IPS DF 6.9 (cell line): ENCODE data around the gene MT1H.
"Not testable (repeated sequence)": the region's sequence is repeated elsewhere in the genome, so short reads cannot be mapped to it uniquely, and the experiment has no call there.

Source experiments
- DNase-seq: peaks from one replicate; pipeline ENCODE4 v3.0.0-alpha.2; 2013; ENCODE audit warnings: low read depth, low spot score
- H3K27ac ChIP-seq: one replicate; pipeline ENCODE4 v1.5.1; 2013; ENCODE audit warnings: low read length, control low read depth
- H3K27me3 ChIP-seq: 2 replicates; pipeline ENCODE4 v1.6.1; 2013; ENCODE audit warnings: mild to moderate bottlenecking, low read length; ENCODE audit not compliant: control insufficient read depth, insufficient read depth
- H3K36me3 ChIP-seq: 2 replicates; pipeline ENCODE4 v1.6.1; 2013; ENCODE audit warnings: low read length; ENCODE audit not compliant: control insufficient read depth, insufficient read depth
- H3K4me1 ChIP-seq: 2 replicates; pipeline ENCODE4 v1.6.1; 2013; ENCODE audit warnings: low read length; ENCODE audit not compliant: control insufficient read depth, insufficient read depth
- H3K4me3 ChIP-seq: 2 replicates; pipeline ENCODE4 v1.5.1; 2013; ENCODE audit warnings: mild to moderate bottlenecking, low read length
- H3K9me3 ChIP-seq: 2 replicates; pipeline ENCODE4 v1.6.1; 2013; ENCODE audit warnings: low read length, inconsistent platforms; ENCODE audit not compliant: control insufficient read depth, insufficient read depth
- WGBS: extraction: QIAGEN DNeasy Blood & Tissue Kit; methylation state at CpG from one replicate; pipeline ENCODE4 v1.1.7; 2013; ENCODE audit warnings: mixed read lengths, missing lambda C conversion rate; ENCODE audit not compliant: insufficient read length, insufficient coverage; 5-methylcytosine and 5-hydroxymethylcytosine counted together

MT1H gene

DNA sequence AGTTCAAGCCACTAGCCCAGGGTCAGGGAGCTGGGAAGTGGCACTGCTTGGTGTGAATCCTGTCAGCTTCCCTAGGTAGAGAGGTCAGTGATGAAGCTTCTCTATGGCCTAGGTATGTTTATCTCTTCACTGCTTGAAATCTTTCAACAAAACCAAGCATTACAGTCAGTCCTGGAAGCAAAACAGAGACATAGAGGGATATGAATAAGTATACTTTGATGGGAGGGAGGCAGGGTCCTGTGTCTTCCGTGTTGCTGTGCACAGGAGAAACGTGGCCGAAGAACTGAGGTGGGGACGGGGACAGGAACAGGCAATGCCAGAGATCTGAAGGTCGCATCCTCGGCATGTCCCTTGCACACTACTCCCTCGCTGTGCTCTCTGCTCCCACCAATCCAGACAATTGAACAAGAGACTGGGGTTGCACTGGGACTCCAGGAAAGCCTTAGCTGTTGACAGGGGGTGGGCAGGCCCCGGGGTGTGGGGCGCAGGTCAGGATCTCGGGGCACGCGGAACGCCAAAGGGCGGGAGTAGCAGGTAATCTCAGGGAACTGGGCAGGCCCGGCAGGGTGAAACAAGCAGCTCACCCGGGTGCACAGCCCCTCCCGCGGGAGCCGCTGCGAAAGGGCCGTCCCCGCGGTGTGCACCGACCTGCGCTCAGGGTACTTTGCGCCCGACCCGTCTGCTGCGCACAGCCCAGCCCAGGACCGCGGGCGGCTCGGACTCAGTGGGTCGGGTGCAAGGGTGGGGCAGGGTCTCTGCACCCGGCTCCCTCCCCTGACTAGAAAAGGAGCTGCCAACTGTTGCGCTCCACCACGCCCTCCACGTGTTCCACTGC, at the start of gene MT1H:
MT1H (plus strand) TSS at position 810 of the 835 bp plus-strand sequence. CDS start 71 bp downstream, outside the sequence.
- Histone ChIP-seq H3K9me3 (no peaks in the 10 kb centered on the region), H3K4me3 (peak within 1 kb of the TSS; percentile 5; the same call in 1 of the 2 replicates)
- no peak for DNase-seq

DNA sequence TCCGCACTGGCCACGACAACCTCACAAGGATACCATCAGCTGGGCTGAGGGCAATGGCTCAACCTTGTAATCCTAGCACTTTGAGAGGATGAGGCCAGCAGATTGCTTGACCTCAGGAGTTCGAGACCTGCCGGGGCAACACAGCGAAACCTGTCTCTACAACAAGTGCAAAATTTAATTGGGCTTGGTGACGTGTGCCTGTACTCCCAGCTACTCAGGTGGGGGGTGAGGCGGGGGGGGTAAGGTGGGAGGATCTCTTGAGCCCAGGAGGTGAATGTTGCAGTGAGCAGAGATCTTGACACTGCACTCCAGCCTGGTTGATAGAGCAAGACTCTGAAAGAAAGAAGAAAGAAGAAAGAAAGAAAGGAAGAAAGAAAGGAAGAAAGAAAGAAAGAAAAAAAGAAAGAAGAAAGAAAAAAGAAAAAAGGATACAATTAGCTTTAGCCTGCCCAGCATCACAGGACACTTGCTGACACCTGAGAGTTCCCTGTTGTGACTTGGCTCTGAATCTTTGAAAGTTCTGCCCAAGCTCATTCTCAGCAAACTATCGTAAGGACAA, 49.2 kb upstream of the MT1H start:
- Histone ChIP-seq H3K9me3 (no peaks in the 10 kb centered on the region), H3K4me3 (no peak overlapping the region), H3K27me3 (peaks cover 68% of the 10 kb centered on the region), H3K36me3 (no peaks in the 10 kb centered on the region), H3K4me1 (peaks cover 6% of the 10 kb centered on the region), H3K27ac (no peak overlapping the region)
- no CpG with 5 or more reads among the region's 8 CpGs for WGBS
- DNase-seq: no peak

More for the DNA sequence above, at the start of gene MT1H:
- H3K4me1 ChIP-seq: peaks cover 2% of the 10 kb centered on the region; the same call in 1 of the 2 replicates
- no peaks in the 10 kb centered on the region for H3K36me3 ChIP-seq
- H3K27me3 ChIP-seq: peaks cover 74% of the 10 kb centered on the region
- WGBS: no CpG with 5 or more reads among the region's 38 CpGs
- no peak within 1 kb of the TSS for H3K27ac ChIP-seq

DNA sequence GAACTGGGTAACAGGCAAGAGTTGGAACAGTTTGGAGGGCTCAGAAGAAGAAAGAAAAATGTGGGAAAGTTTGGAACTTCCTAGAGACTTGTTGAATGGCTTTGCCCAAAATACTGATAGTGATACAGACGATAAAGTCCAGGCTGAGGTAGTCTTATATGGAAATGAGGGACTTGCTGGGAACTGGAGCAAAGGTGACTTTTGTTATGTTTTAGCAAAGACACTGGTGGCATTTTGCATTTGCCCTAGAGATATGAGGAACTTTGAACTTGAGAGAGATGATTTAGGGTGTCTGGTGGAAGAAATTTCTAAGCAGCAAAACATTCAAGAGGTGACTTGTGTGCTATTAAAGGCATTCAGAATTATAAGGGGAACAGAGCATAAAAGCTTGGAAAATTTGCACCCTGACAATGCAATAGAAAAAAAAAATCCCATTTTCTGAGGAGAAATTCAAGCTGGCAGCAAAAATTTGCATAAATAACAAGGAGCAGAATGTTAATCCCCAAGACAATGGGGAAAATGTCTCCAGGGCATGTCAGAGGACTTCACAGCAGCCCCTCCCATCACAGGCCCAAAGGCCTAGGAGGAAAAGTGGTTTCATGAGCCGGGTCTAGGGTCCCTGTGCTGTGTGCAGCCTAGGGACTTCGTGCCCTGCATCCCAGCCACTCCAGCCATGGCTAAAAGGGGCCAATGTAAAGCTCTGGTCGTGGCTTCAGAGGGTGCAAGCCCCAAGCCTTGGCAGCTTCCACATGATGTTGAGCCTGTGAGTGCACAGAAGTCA, 47.8 kb upstream of the MT1H start:
- H3K27me3 ChIP-seq: peaks cover 72% of the 10 kb centered on the region
- not testable (repeated sequence) for H3K27ac ChIP-seq, H3K36me3 ChIP-seq, H3K9me3 ChIP-seq, DNase-seq, H3K4me3 ChIP-seq, H3K4me1 ChIP-seq
- no CpG with 5 or more reads among the region's 4 CpGs for WGBS

DNA sequence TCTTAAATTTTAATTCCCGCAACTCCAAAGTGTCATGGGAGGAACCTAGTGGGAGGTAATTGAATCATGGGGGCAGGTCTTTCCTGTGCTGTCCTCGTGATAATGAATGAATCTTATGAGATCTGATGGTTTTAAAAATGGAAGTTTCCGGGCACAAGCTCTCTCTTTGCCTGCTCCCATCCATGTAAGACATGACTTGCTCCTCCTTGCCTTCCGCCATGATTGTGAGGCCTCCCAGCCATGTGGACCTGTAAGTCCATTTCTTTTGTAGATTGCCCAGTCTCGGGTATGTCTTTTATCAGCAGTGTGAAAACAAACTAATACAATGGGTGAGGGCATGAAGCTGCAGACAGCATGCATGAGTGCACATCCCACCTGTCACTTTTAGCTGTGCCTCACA, 46.4 kb upstream of the MT1H start:
- not testable (repeated sequence) for H3K36me3 ChIP-seq, DNase-seq, H3K4me1 ChIP-seq, H3K27ac ChIP-seq, H3K9me3 ChIP-seq, H3K4me3 ChIP-seq
- WGBS: no CpG with 5 or more reads among the region's 5 CpGs
- peaks cover 63% of the 10 kb centered on the region for H3K27me3 ChIP-seq

DNA sequence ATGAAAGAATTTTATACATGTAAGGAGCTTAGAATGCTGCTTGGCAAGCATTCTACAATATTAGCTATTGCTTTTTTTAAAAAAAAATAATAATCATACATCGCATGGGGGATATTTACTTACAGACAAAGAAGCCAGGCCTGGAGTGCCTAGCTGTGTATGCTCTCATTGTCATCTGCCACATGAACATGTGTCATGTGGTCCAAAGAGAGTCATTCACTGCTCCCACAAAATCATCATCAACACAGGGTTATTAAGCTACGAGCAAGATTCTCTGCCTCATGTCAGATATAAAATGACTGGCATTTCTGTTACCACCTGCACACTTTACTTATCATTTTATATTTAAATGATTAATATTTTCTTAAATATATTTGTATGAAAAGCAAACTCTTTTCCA, 46.0 kb upstream of the MT1H start:
- Histone ChIP-seq H3K4me1 (peaks cover 3% of the 10 kb centered on the region), H3K27ac (no peak overlapping the region), H3K36me3 (no peaks in the 10 kb centered on the region), H3K9me3 (no peaks in the 10 kb centered on the region), H3K27me3 (peaks cover 61% of the 10 kb centered on the region), H3K4me3 (no peak overlapping the region)
- WGBS: no CpG with 5 or more reads among the region's 2 CpGs
- DNase-seq: no peak

DNA sequence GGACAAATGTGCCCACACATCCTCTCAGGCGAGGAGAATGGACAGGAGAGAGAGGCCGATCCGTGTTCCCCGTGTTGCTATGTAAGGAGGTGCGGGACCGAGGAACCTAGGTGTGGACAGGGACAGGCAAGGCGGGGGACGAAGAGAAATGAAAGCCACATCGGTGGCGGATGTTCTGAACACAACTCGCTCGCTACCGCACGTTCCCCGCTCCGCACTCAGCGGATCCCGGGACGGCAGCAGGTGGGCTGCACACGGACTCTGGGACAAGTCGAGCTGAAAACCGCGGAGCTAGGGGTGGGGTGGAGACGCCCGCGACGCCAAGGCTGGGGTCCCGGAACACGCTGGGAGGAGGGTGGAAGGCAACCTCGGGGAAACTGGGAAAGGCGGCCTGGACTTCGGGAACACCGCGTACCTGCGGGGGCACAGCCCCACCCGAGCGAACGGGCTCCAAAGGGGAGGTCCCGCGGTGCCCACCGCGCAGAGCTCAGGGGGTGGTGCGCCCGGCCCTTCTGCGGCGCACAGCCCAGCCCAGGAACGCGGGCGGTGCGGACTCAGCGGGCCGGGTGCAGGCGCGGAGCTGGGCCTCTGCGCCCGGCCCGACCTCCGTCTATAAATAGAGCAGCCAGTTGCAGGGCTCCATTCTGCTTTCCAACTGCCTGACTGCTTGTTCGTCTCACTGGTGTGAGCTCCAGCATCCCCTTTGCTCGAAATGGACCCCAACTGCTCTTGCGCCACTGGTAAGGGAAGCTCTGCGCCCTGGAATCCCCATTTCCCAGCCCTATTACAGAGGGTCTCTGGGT, 44.3 kb upstream of the MT1H start, which contains the start of gene MT1E:
MT1E (plus strand) TSS at position 642 of the 803 bp plus-strand sequence; CDS start at position 713, 71 bp downstream.
- H3K27ac ChIP-seq: no peak within 1 kb of the TSS
- peak within 1 kb of the TSS; percentile 19; the same call in 1 of the 2 replicates for H3K4me3 ChIP-seq
- peaks cover 3% of the 10 kb centered on the region for H3K4me1 ChIP-seq
- WGBS: no CpG with 5 or more reads among the region's 62 CpGs
- H3K9me3 ChIP-seq: no peaks in the 10 kb centered on the region
- DNase-seq: no peak
- H3K27me3 ChIP-seq: peaks cover 64% of the 10 kb centered on the region
- no peaks in the 10 kb centered on the region for H3K36me3 ChIP-seq

DNA sequence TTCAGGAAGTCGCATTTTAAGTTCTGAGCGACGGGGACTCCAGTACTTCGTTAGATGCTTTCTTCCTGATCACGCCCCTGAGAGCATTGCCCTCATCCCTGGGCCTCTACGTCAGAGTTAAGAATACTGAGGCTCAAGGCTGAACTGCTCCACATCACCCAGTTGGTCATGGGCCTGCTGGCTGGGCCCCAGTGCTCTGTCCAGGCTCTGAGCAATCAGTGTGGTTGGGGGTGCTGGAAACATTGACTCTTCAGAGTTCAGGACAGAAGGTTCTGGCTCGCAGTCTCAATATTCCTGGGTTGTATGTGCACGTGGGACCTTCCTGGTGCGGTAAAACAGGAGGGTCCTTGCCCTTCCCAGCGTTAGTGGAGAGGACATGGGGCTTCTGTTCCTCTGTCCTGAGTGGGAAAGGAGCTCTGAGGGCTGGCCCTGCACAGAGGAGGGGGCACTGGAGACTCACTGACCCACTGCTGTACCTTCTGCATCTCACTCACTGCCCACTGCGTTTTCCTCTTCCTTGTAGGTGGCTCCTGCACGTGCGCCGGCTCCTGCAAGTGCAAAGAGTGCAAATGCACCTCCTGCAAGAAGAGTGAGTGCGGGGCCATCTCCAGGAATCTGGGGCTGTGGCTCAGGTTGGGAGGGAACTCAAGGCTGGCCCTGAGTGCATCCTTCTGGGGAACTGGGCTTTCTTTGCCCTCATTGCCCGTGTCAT, 43.5 kb upstream of the MT1H start:
- WGBS: no CpG with 5 or more reads among the region's 16 CpGs
- H3K4me3 ChIP-seq: no peak overlapping the region; the same call in 1 of the 2 replicates
- no peaks in the 10 kb centered on the region for H3K36me3 ChIP-seq
- no peak for DNase-seq
- H3K4me1 ChIP-seq: peaks cover 3% of the 10 kb centered on the region
- H3K9me3 ChIP-seq: no peaks in the 10 kb centered on the region
- peaks cover 68% of the 10 kb centered on the region for H3K27me3 ChIP-seq
- H3K27ac ChIP-seq: no peak overlapping the region

DNA sequence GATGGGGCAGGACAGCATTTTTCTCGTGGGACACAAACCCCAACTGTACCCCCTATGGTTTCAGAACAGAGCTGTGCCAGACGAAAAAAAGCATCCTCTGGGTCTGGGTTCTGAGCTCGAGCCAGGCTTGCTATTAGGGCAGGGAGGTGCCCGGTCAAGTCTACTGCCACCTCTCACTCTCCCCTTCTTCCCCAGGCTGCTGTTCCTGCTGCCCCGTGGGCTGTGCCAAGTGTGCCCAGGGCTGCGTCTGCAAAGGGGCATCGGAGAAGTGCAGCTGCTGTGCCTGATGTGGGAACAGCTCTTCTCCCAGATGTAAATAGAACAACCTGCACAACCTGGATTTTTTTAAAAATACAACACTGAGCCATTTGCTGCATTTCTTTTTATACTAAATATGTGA, 42.9 kb upstream of the MT1H start:
- H3K27ac ChIP-seq: no peak overlapping the region
- H3K27me3 ChIP-seq: peaks cover 74% of the 10 kb centered on the region
- peaks cover 3% of the 10 kb centered on the region for H3K4me1 ChIP-seq
- DNase-seq: no peak
- WGBS: no CpG with 5 or more reads among the region's 7 CpGs
- H3K36me3 ChIP-seq: no peaks in the 10 kb centered on the region
- H3K9me3 ChIP-seq: no peaks in the 10 kb centered on the region
- no peak overlapping the region for H3K4me3 ChIP-seq

DNA sequence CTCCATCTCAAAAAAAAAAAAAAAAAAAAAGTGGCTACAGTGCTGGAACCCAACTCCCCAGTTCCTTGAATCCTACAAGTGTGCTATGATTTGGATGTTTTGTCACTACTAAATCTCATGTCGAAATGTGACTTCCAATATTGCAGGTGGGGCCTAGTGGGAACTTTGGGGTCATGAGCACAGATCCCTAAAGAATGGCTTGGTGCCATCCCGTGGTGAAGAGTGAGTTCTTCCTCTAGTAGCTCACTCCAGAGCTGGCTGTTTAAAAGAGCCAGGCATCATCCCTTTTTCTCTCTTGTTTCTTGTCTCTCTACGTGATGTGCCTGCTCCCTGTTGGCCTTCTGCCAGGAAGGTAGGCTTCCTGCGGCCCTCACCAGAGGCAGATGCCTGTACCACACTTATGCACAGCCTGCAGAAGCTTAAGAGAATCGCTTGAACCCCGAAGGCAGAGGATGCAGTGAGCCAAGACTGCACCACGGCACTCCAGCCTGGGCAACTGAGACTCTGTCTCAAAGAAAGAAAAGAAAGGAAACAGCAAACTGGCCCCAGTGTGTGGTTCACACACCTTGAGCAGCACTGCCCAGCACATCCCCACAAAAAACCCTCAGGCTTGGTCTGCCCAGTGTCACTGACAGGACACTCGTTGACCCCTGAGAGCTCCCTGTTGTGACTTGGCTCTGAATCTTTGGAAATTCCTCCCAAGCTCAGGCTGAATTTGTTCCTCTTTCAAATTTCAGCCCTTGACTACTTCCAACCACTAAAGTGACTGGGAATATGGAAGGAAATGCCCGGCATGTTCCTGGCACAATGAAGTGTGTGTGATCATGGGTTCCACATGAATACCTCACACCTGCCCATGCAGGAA, 40.9 kb upstream of the MT1H start:
- H3K4me3 ChIP-seq: no peak overlapping the region
- peaks cover 3% of the 10 kb centered on the region for H3K4me1 ChIP-seq
- no peaks in the 10 kb centered on the region for H3K36me3 ChIP-seq
- H3K27ac ChIP-seq: no peak overlapping the region
- H3K9me3 ChIP-seq: no peaks in the 10 kb centered on the region
- H3K27me3 ChIP-seq: peaks cover 85% of the 10 kb centered on the region
- WGBS: no CpG with 5 or more reads among the region's 9 CpGs
- no peak for DNase-seq
